HG03280 (cell line): ENCODE measurements around the gene PDLIM1.
A peak's percentile ranks its signal among the peaks of the same experiment; 100 is the strongest.

Source experiments
- ATAC-seq: cut with Tn5 transposase; IDR thresholded peaks from one replicate; pipeline ENCODE4 v1.9.1; 2021; ENCODE audit warnings: mild to moderate bottlenecking, moderate library complexity; ENCODE audit not compliant: unreplicated experiment

PDLIM1 gene

GRCh38 chr10:95315509-95315908 lies 24.7 kb upstream of the PDLIM1 start:
- ATAC-seq, result no peak

- no peak for ATAC-seq
Measured at GRCh38 chr10:95314192-95314918, 23.6 kb upstream of the PDLIM1 start.

GRCh38 chr10:95312986-95313495 lies 22.2 kb upstream of the PDLIM1 start:
- ATAC-seq, result no peak

- ATAC-seq, result no peak
Measured at GRCh38 chr10:95312257-95312656, 21.5 kb upstream of the PDLIM1 start.

GRCh38 chr10:95309958-95310357 lies 19.2 kb upstream of the PDLIM1 start:
- ATAC-seq, result no peak

- ATAC-seq, result no peak
Measured at GRCh38 chr10:95308389-95309302, 17.8 kb upstream of the PDLIM1 start.

- ATAC-seq, result no peak
Measured at GRCh38 chr10:95306851-95307250, 16.0 kb upstream of the PDLIM1 start.

GRCh38 chr10:95306318-95306650 lies 15.5 kb upstream of the PDLIM1 start:
- ATAC-seq, result no peak

GRCh38 chr10:95305606-95306317 lies 15.0 kb upstream of the PDLIM1 start:
- ATAC-seq, result no peak

GRCh38 chr10:95304976-95305375 lies 14.2 kb upstream of the PDLIM1 start:
- ATAC-seq, result no peak

GRCh38 chr10:95304463-95304862 lies 13.7 kb upstream of the PDLIM1 start:
- ATAC-seq, result no peak

- ATAC-seq, result no peak
Measured at GRCh38 chr10:95303950-95304349, 13.1 kb upstream of the PDLIM1 start.

GRCh38 chr10:95303535-95303934 lies 12.7 kb upstream of the PDLIM1 start:
- no peak for ATAC-seq

GRCh38 chr10:95300022-95300539 lies 9.3 kb upstream of the PDLIM1 start:
- no peak for ATAC-seq

- peak; percentile 38 for ATAC-seq
Measured at GRCh38 chr10:95297402-95297801, 6.6 kb upstream of the PDLIM1 start.

GRCh38 chr10:95296764-95297163 lies 6.0 kb upstream of the PDLIM1 start:
- ATAC-seq, result no peak

GRCh38 chr10:95295031-95295755 lies 4.4 kb upstream of the PDLIM1 start:
- ATAC-seq, result peak; percentile 76

GRCh38 chr10:95293631-95294030 lies 2.8 kb upstream of the PDLIM1 start:
- no peak for ATAC-seq

GRCh38 chr10:95291365-95292039 lies 699 bp upstream of the PDLIM1 start:
- ATAC-seq, result no peak

GRCh38 chr10:95289921-95290421 lies 832 bp downstream of the PDLIM1 start:
- ATAC-seq, result no peak
